ENCODE measurements around the gene DPP9. TPM values are rescaled to one million over a fixed set of nuclear protein-coding genes. Genes with fewer than 3 reads are reported as not detected.

The DPP9 gene
- total and polyA plus RNA-seq, 2 of the 13 experiments (the other 11 are each of a cell fraction or from before 2014, with no cell fraction given): 8.4 to 25.8 TPM

DNA sequence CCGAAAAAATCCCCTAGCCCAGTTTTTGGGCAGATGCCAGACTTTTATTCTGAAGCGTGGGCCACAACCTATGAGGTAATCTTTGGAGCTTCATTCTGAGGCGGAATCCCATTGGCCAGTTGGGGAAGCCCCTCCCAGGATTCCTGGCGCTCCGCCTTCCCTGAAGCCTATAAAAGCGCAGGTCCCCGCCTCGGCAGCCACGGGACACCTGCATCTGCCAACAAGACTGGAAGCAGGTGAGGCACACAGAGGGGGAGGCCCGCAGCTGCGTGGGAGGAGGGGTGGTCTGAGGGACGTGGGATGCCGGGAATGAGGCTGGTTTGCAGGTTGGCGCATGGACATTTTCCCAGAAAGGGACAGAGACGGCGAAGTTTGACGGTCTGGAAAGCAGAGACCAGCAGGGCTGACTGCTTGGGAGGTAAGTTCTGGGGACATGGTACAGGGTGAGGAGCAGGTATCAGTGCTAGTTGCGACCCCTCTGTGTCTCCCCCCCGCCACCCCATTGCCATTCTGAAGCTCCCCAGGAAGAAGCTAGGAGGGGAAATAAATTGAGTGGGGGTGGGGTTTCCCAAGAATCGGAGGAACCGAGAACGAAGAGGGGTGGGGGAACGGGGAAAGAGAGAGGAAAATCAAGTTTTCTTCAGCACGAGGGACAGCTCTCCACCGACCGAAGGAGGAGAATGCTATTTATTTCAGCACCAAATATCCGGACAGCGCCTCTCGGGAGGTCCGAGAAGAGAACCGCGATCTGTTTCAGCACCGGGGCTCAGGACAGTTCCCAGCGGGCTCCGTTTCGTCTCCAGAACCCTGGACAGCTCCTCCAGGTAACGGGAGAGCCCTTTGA, 45.5 kb upstream of the DPP9 start (continued):
- TF ChIP-seq, protein P1, sequence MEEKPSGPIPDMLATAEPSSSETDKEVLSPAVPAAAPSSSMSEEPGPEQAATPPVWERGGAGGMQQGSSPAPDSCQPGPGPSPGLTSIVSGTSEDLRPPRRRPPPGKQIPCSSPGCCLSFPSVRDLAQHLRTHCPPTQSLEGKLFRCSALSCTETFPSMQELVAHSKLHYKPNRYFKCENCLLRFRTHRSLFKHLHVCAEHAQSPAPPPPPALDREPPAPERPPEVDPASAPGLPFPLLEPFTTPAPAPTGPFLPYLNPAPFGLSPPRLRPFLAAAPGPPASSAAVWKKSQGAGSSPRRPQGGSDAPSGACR (CRISPR knock-in tag; IDR thresholded peaks at IDR 0.05): peak; percentile 100
- TF ChIP-seq PLRG1 (conservative IDR thresholded peaks at IDR 0.05): no peak
- peak; percentile 100 for TF ChIP-seq ZNF44 (CRISPR knock-in tag; IDR thresholded peaks at IDR 0.05)
- TF ChIP-seq, protein P2, sequence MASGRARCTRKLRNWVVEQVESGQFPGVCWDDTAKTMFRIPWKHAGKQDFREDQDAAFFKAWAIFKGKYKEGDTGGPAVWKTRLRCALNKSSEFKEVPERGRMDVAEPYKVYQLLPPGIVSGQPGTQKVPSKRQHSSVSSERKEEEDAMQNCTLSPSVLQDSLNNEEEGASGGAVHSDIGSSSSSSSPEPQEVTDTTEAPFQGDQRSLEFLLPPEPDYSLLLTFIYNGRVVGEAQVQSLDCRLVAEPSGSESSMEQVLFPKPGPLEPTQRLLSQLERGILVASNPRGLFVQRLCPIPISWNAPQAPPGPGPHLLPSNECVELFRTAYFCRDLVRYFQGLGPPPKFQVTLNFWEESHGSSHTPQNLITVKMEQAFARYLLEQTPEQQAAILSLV (CRISPR knock-in tag; IDR thresholded peaks at IDR 0.05; ENCODE audit: borderline replicate concordance): peak; percentile 100
- peak; percentile 97 for TF ChIP-seq GFI1 (CRISPR knock-in tag; IDR thresholded peaks at IDR 0.05; ENCODE audit: borderline replicate concordance)
- no peak for TF ChIP-seq NCOR1 (IDR thresholded peaks at IDR 0.05; ENCODE audit: borderline replicate concordance, low read length)
- peak; percentile 100 for TF ChIP-seq ZC3H13 (CRISPR knock-in tag; IDR thresholded peaks at IDR 0.05)
- TF ChIP-seq IRX3 (CRISPR knock-in tag; IDR thresholded peaks at IDR 0.05; ENCODE audit: borderline replicate concordance, low read depth): peak; percentile 100
- TF ChIP-seq MAZ (IDR thresholded peaks at IDR 0.05; ENCODE audit: borderline replicate concordance, low read depth, low read length): no peak
- peak; percentile 100 for TF ChIP-seq MAZ (CRISPR knock-in tag; IDR thresholded peaks at IDR 0.05; ENCODE audit: low read depth)
- TF ChIP-seq, protein P3, sequence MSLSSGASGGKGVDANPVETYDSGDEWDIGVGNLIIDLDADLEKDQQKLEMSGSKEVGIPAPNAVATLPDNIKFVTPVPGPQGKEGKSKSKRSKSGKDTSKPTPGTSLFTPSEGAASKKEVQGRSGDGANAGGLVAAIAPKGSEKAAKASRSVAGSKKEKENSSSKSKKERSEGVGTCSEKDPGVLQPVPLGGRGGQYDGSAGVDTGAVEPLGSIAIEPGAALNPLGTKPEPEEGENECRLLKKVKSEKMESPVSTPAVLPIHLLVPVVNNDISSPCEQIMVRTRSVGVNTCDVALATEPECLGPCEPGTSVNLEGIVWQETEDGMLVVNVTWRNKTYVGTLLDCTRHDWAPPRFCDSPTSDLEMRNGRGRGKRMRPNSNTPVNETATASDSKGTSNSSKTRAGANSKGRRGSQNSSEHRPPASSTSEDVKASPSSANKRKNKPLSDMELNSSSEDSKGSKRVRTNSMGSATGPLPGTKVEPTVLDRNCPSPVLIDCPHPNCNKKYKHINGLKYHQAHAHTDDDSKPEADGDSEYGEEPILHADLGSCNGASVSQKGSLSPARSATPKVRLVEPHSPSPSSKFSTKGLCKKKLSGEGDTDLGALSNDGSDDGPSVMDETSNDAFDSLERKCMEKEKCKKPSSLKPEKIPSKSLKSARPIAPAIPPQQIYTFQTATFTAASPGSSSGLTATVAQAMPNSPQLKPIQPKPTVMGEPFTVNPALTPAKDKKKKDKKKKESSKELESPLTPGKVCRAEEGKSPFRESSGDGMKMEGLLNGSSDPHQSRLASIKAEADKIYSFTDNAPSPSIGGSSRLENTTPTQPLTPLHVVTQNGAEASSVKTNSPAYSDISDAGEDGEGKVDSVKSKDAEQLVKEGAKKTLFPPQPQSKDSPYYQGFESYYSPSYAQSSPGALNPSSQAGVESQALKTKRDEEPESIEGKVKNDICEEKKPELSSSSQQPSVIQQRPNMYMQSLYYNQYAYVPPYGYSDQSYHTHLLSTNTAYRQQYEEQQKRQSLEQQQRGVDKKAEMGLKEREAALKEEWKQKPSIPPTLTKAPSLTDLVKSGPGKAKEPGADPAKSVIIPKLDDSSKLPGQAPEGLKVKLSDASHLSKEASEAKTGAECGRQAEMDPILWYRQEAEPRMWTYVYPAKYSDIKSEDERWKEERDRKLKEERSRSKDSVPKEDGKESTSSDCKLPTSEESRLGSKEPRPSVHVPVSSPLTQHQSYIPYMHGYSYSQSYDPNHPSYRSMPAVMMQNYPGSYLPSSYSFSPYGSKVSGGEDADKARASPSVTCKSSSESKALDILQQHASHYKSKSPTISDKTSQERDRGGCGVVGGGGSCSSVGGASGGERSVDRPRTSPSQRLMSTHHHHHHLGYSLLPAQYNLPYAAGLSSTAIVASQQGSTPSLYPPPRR (CRISPR knock-in tag; IDR thresholded peaks at IDR 0.05; ENCODE audit: borderline replicate concordance): peak; percentile 91
- TF ChIP-seq TARDBP (CRISPR knock-in tag; IDR thresholded peaks at IDR 0.05): peak; percentile 99
- TF ChIP-seq MLLT10 (CRISPR knock-in tag; IDR thresholded peaks at IDR 0.05): peak; percentile 99
- TF ChIP-seq ZNF431 (CRISPR knock-in tag; IDR thresholded peaks at IDR 0.05; ENCODE audit: borderline replicate concordance, low read depth): peak; percentile 100
- peak; percentile 89; the same call in 1 of the 2 replicates for TF ChIP-seq ZNF292 (CRISPR knock-in tag; IDR thresholded peaks at IDR 0.05; ENCODE audit: borderline replicate concordance, low read depth)
- TF ChIP-seq, protein P4, sequence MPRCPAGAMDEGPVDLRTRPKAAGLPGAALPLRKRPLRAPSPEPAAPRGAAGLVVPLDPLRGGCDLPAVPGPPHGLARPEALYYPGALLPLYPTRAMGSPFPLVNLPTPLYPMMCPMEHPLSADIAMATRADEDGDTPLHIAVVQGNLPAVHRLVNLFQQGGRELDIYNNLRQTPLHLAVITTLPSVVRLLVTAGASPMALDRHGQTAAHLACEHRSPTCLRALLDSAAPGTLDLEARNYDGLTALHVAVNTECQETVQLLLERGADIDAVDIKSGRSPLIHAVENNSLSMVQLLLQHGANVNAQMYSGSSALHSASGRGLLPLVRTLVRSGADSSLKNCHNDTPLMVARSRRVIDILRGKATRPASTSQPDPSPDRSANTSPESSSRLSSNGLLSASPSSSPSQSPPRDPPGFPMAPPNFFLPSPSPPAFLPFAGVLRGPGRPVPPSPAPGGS (CRISPR knock-in tag; IDR thresholded peaks at IDR 0.05): peak; percentile 100
- peak; percentile 100 for TF ChIP-seq NFKB2 (CRISPR knock-in tag; IDR thresholded peaks at IDR 0.05; ENCODE audit: borderline replicate concordance)
- TF ChIP-seq ZNF557 (CRISPR knock-in tag; IDR thresholded peaks at IDR 0.05): peak; percentile 100
- TF ChIP-seq ZNF556 (CRISPR knock-in tag; IDR thresholded peaks at IDR 0.05; ENCODE audit: borderline replicate concordance): peak; percentile 100
- TF ChIP-seq, protein P5, sequence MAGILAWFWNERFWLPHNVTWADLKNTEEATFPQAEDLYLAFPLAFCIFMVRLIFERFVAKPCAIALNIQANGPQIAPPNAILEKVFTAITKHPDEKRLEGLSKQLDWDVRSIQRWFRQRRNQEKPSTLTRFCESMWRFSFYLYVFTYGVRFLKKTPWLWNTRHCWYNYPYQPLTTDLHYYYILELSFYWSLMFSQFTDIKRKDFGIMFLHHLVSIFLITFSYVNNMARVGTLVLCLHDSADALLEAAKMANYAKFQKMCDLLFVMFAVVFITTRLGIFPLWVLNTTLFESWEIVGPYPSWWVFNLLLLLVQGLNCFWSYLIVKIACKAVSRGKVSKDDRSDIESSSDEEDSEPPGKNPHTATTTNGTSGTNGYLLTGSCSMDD (CRISPR knock-in tag; IDR thresholded peaks at IDR 0.05): peak; percentile 100
